Measurements from ENCODE around the gene CA9. TPM values are rescaled to one million over a fixed set of nuclear protein-coding genes. Genes with fewer than 3 reads are reported as not detected.

Gene CA9
- total and polyA plus RNA-seq, 9 of the 15 experiments (the other 6 are each of a cell fraction or from before 2014, with no cell fraction given), result 0.15 to 10.6 (median 0.60) TPM; not detected in 4

- TF ChIP-seq YY1 (IDR thresholded peaks at IDR 0.05; ENCODE audit: borderline replicate concordance in 1 of 3, control insufficient read depth in 1 of 3, extremely low read depth in 1 of 3, insufficient read depth in 3 of 3, insufficient read length in 1 of 3, insufficient replicate concordance in 2 of 3, low read depth in 1 of 3, low read length in 2 of 3) (no peak), MAX (CRISPR knock-in tag; IDR thresholded peaks at IDR 0.05) (no peak), PHB2 (IDR thresholded peaks at IDR 0.05; ENCODE audit: low read depth) (no peak), ZC3H4 (CRISPR knock-in tag; IDR thresholded peaks at IDR 0.05; ENCODE audit: borderline replicate concordance) (no peak), ID3 (CRISPR knock-in tag; IDR thresholded peaks at IDR 0.05) (no peak), ID3 (tag; IDR thresholded peaks at IDR 0.05) (no peak), ZNF740 (CRISPR knock-in tag; IDR thresholded peaks at IDR 0.05) (no peak), ZNF740 (tag; IDR thresholded peaks at IDR 0.05) (no peak), ZNF212 (CRISPR knock-in tag; IDR thresholded peaks at IDR 0.05) (no peak), CBX5 (IDR thresholded peaks at IDR 0.05; ENCODE audit: borderline replicate concordance, low read depth) (no peak), CGGBP1 (CRISPR knock-in tag; IDR thresholded peaks at IDR 0.05) (no peak), YBX1 (IDR thresholded peaks at IDR 0.05) (no peak), HOXB6 (CRISPR knock-in tag; IDR thresholded peaks at IDR 0.05; ENCODE audit: borderline replicate concordance) (no peak), E2F1 (CRISPR knock-in tag; IDR thresholded peaks at IDR 0.05) (no peak), MLLT1 (IDR thresholded peaks at IDR 0.05) (no peak), POLR2A (conservative IDR thresholded peaks at IDR 0.05) (0 out of 2 replicates have a peak, but pooled peaks have one; percentile 36)
Observed at GRCh38 chr9:35656831-35657545, 16.7 kb upstream of the CA9 start (continued).

Measured in K562 (cell line).